Calu3 (cell line): ENCODE measurements around the gene ACSS3. TPM values are rescaled to one million over a fixed set of nuclear protein-coding genes. Genes with fewer than 3 reads are reported as not detected.

Experiments used
- BruUV-seq: library from RNA; stranded (reverse); fragments of 400-500 nt; replicated peaks from 2 replicates; lab custom pipeline; 2021; lab: Mats Ljungman, UMichigan
- CTCF ChIA-PET: fragments of 300-600 bp; sonication (Branson Sonifier 250); formaldehyde crosslinking; loops from one replicate; lab custom pipeline; 2022; ENCODE audit warnings: antibody characterized with exemption; lab: Charles Lee
- DNase-seq: peaks from one replicate; pipeline ENCODE4 v3.0.0; 2022
- H3K27ac Mint-ChIP-seq: one replicate; pipeline ENCODE4 v1.8.0; 2022; ENCODE audit warnings: mixed read lengths; ENCODE audit not compliant: unreplicated experiment
- H3K27me3 Mint-ChIP-seq: one replicate; pipeline ENCODE4 v1.8.0; 2022; ENCODE audit warnings: mixed read lengths; ENCODE audit not compliant: unreplicated experiment
- H3K36me3 Mint-ChIP-seq: one replicate; pipeline ENCODE4 v1.8.0; 2022; ENCODE audit warnings: mild to moderate bottlenecking, moderate library complexity, mixed read lengths; ENCODE audit not compliant: insufficient read depth, unreplicated experiment
- H3K4me1 Mint-ChIP-seq: one replicate; pipeline ENCODE4 v1.8.0; 2022; ENCODE audit warnings: mild to moderate bottlenecking, low read depth, mixed read lengths; ENCODE audit not compliant: unreplicated experiment
- H3K4me3 Mint-ChIP-seq: one replicate; pipeline ENCODE4 v1.8.0; 2022; ENCODE audit warnings: mild to moderate bottlenecking, low read depth, moderate library complexity, mixed read lengths; ENCODE audit not compliant: unreplicated experiment
- H3K9me3 Mint-ChIP-seq: one replicate; pipeline ENCODE4 v1.8.0; 2022; ENCODE audit warnings: low read depth, mixed read lengths; ENCODE audit not compliant: unreplicated experiment
- intact Hi-C: fragments of 100-400 bp; cut with micrococcal nuclease; formaldehyde crosslinking; loops from one replicate; pipeline ENCODE4 v1.10.0; 2022; ENCODE audit not compliant: unreplicated experiment
- total RNA-seq: library from RNA; stranded (reverse); gene quantifications from 2 replicates; pipeline ENCODE4 v1.2.3, GENCODE V29; 2022
- TF ChIP-seq, protein P1 (sequence below): fragments of 200-600 bp; IDR thresholded peaks from one replicate; pipeline ENCODE4 v1.8.0; 2022; ENCODE audit warnings: antibody characterized with exemption; ENCODE audit not compliant: unreplicated experiment

Gene ACSS3
- total RNA-seq, 1 experiment from 2014 or later: 0.21 TPM

DNA sequence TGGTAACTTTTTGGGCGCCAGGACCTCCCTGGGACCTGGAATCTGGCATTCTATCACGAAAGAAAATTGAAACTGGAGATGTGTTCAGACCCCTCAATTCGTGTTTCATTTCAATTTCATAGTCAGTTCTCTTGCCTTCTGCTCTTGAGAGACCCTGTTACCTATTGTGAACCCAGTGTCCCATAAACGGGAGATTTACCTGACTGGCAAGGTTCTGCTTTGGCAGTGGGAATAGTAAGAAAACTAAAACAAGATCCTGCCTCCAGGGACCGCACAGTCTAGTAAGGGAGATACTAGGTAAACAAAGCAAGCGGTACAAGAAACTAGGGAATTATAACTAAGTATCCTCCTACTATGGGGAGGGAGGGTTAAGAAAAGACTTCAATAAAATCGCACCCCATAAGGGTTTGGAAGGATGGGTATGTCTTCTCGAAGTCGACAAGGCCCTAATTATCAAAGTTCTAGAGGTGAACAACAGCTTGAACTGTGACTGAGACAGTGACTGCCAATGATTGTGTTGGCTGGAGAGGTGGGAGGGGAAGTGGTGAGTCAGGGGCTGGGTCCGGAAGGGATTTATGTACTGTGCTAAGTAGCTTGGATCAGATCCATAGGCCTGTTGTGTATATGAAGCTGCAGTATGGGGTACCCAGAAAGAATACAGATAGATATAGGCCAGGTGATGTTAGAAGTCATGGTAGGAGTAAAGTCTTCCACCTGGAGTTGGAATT lies 754 bp downstream of the ACSS3 start:
- Mint-ChIP-seq H3K36me3 (no peaks in the 10 kb centered on the region), H3K9me3 (peaks cover 4% of the 10 kb centered on the region), H3K4me3 (no peak overlapping the region), H3K4me1 (peaks cover 8% of the 10 kb centered on the region), H3K27ac (no peak overlapping the region), H3K27me3 (no peaks in the 10 kb centered on the region)
- CTCF ChIA-PET: no interaction called here
- intact Hi-C loops: no loop called here
- no peak for DNase-seq
- TF ChIP-seq, protein P1, sequence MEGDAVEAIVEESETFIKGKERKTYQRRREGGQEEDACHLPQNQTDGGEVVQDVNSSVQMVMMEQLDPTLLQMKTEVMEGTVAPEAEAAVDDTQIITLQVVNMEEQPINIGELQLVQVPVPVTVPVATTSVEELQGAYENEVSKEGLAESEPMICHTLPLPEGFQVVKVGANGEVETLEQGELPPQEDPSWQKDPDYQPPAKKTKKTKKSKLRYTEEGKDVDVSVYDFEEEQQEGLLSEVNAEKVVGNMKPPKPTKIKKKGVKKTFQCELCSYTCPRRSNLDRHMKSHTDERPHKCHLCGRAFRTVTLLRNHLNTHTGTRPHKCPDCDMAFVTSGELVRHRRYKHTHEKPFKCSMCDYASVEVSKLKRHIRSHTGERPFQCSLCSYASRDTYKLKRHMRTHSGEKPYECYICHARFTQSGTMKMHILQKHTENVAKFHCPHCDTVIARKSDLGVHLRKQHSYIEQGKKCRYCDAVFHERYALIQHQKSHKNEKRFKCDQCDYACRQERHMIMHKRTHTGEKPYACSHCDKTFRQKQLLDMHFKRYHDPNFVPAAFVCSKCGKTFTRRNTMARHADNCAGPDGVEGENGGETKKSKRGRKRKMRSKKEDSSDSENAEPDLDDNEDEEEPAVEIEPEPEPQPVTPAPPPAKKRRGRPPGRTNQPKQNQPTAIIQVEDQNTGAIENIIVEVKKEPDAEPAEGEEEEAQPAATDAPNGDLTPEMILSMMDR: no peak
- no TSS peak for BruUV-seq

DNA sequence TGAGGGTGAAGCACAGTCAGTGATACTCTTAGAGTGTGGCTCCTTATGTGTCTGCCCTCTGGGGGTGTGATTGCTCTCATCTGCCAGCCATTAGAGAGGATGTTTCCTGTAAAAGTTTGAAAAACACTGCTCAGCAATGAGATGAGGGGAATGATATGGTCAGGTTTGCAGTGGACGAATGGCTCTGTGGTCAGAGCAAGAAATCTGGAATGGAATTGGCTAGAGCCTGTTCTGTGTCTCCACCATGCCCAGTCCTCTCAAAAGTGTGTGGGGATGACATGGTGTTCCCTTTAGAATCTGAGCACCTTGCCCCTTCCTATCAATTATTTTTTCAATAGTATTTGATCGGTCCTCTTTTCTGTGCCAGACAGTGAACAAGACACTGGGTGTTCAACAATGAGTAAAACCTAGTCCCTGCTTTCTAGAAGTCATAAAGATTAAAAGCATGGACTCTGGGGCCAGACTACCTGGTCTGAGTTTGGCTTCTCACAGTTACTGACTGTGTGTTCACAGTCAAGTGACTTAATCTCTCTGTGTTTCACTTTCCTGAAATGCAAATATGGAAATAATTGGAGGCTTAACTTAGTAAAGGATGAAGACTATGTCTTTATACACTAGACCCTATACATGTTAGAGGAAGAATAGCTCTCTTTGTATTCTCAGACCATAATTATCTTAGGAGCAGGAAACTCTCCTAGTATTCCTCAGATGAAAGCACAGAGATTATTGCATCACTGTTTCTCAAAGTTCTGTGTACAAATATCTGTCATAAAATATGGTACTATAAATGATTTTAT lies 1.6 kb downstream of the ACSS3 start:
- Mint-ChIP-seq H3K4me3 (no peak overlapping the region), H3K27me3 (no peaks in the 10 kb centered on the region), H3K36me3 (no peaks in the 10 kb centered on the region), H3K27ac (peak overlapping the region; percentile 32), H3K4me1 (peaks cover 8% of the 10 kb centered on the region), H3K9me3 (peaks cover 4% of the 10 kb centered on the region)
- CTCF ChIA-PET: no interaction called here
- TF ChIP-seq, protein P1: no peak
- intact Hi-C loops: no loop called here
- no TSS peak for BruUV-seq
- DNase-seq: no peak

DNA sequence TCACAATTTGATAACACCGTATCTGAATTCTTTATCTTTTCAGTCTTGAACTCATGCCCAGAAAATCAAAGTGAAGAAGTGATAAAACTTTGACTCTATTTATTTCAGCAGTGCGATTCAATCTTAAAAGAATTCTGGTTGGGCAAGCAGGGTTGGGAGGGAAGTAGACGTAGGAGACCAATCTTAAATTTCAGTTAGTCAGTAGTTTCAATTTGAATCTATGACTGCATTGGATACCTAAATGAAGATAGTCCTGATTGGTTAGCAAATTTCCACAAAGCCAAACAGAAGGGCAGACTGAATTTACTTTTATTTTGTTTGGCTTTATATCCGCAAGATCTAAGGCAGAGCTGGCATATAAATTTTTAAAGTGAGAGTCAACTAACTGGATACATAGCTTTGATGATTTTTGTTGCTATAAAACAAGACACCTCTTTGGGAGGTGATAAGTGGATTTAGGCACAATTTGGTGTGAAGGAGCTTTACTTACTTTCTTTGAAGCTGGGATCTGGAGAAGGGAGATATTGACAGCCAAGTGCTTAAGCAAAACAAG lies 2.6 kb downstream of the ACSS3 start:
- CTCF ChIA-PET: no interaction called here
- no peak for DNase-seq
- H3K27ac Mint-ChIP-seq: no peak overlapping the region
- no TSS peak for BruUV-seq
- intact Hi-C loops: no loop called here
- no peak overlapping the region for H3K4me3 Mint-ChIP-seq
- TF ChIP-seq, protein P1: no peak
- H3K9me3 Mint-ChIP-seq: peaks cover 4% of the 10 kb centered on the region
- H3K27me3 Mint-ChIP-seq: no peaks in the 10 kb centered on the region
- no peaks in the 10 kb centered on the region for H3K36me3 Mint-ChIP-seq
- peaks cover 8% of the 10 kb centered on the region for H3K4me1 Mint-ChIP-seq

DNA sequence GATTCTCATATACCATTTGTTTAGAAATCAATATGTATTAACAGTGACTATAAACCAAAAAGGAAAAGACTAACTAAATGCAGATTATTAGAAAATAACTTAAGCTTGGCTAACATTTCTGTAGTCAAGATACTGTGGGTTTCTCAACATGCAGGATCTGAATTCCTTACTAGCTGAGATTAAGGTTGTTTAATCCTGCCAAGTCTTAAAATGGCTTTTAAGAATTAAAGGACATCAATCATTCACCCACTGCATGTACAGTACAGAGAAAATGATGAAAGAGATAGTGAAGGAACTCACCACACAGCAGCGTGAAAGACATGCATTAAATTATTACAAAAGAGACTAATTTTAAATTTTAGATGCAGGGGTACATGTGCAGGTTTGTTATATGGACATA lies 3.8 kb downstream of the ACSS3 start:
- intact Hi-C loops: no loop called here
- CTCF ChIA-PET: no interaction called here
- Mint-ChIP-seq H3K27me3 (no peaks in the 10 kb centered on the region), H3K36me3 (no peaks in the 10 kb centered on the region), H3K9me3 (peaks cover 2% of the 10 kb centered on the region), H3K4me3 (no peak overlapping the region), H3K27ac (no peak overlapping the region), H3K4me1 (peaks cover 8% of the 10 kb centered on the region)
- no peak for DNase-seq
- BruUV-seq: no TSS peak
- TF ChIP-seq, protein P1: no peak
